NB4 (cell line): ENCODE results near the gene MICU1.

Experiments
- DNase-seq: peaks from one replicate; pipeline ENCODE4 v3.0.0; 2010; ENCODE audit warnings: low read depth
- H3K4me3 ChIP-seq: one replicate; pipeline ENCODE4 v1.5.1; 2011; ENCODE audit warnings: mild to moderate bottlenecking, low read depth, low read length, moderate library complexity
- CTCF ChIP-seq: IDR thresholded peaks from one replicate; pipeline ENCODE4 v1.5.1; 2012; ENCODE audit warnings: low read depth, low read length
- MAX ChIP-seq: IDR thresholded peaks from 2 replicates; pipeline ENCODE4 v1.6.1; 2011; ENCODE audit warnings: low read depth, low read length
- MYC ChIP-seq: IDR thresholded peaks from 2 replicates; pipeline ENCODE4 v1.6.1; 2011; ENCODE audit warnings: low read depth, low read length
- POLR2A ChIP-seq: IDR thresholded peaks from 2 replicates; pipeline ENCODE4 v1.6.1; 2011; ENCODE audit warnings: mild to moderate bottlenecking; ENCODE audit not compliant: insufficient read length; ENCODE audit errors: extremely low read depth

The MICU1 gene

DNA sequence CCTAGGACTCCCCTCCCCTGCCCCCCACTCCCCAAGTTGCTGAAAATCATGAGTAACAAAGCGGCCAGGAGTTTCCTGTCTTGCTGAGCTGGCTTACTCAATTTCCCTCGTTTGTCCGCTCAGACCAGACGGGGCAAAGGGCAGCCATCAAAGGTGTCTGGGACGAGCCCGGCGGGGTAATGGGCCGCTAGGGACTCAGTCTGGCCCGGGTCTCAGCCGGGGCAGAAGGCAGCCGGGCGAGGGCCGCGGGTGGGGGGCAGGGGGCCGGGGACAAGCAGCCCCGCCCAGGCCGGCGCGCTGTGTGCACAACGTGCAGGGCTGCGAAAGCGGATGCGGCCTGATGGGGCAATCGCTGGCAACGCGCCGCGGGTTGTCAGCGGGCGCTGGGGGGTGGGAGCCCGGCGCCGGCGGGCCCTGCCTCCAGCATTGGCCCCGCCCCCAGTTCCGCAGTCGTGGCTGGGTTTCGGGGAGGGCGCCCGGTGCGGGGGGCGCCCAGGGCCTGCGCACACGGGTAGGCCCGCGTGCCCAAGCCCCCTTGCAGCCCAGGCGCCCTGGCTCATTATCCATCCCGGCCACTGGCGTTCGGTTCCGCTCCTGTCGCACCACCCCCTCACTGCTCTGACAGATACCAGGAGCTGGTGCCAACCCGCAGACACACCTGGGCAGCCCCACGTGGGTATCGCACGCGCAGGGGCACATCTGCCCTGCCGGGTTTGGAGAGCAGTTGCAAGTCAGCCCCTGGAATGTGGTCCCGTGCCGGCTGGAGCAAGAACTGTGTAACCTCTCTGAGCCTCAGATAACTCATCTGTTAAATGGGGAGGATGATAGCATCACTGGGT is 306.2 kb downstream of the MICU1 start:
- peak overlapping the region; percentile 63 for H3K4me3 ChIP-seq
- peak; percentile 98 for DNase-seq
- peak; percentile 56 for TF ChIP-seq POLR2A
- TF ChIP-seq MYC: peak; percentile 94; the same call in 1 of the 2 replicates
- TF ChIP-seq MAX: peak; percentile 87
- no peak for TF ChIP-seq CTCF

GRCh38 chr10:72318418-72319262 is 307.2 kb downstream of the MICU1 start:
- TF ChIP-seq POLR2A (no peak), MYC (no peak), MAX (no peak), CTCF (no peak)
- H3K4me3 ChIP-seq: peak overlapping the region; percentile 63
- no peak for DNase-seq
